ENCODE data around the gene SLC16A5.
A peak's percentile ranks its signal among the peaks of the same experiment; 100 is the strongest.

The SLC16A5 gene

DNA sequence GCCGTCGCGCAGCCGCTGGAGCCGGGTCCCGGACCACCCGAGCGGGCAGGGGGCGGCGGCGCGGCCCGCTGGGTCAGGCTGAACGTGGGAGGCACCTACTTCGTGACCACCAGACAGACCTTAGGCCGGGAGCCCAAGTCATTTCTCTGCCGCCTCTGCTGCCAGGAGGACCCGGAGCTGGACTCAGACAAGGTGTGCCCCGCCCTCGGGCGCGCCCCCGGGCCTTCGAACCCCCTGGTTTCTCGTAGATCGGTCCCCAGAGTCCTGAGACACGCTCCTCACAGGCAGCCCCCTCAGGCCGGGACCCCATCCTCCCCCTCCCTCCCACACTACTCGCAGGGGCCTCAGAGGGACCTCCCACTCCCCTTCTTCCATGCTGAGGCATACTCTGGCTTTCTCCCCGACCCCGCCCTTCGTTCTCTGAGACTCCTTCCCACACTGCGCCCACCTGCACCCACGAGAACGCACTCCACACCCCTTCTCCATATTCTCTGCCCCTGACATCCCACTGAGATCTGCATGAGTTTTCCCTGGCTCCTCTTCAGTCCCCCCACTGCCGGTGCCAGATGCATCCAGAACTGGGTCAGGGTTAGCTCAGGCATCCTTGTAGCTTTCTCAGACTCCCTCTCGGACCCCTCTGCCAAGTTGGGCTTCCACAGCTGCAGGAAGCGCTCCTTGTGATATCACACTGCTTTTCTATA lies 40.2 kb upstream of the SLC16A5 start:
- DNase-seq (ENCODE audit: low read depth), result no peak
- no peak for TF ChIP-seq CTCF (conservative IDR thresholded peaks at IDR 0.05; ENCODE audit: low read length)
- H3K4me3 ChIP-seq (ENCODE audit: low read length), result peak overlapping the region; percentile 98

- H3K4me3 ChIP-seq (ENCODE audit: low read length), result peak overlapping the region; percentile 98
- peak; percentile 72 for DNase-seq (ENCODE audit: low read depth)
- TF ChIP-seq CTCF (conservative IDR thresholded peaks at IDR 0.05; ENCODE audit: low read length), result no peak
Measured at GRCh38 chr17:75048249-75048878, 39.4 kb upstream of the SLC16A5 start.

- H3K4me3 ChIP-seq (ENCODE audit: low read length), result 0 out of 2 replicates have a peak overlapping the region, but pooled peaks have one; percentile 98
- DNase-seq (ENCODE audit: low read depth), result no peak
Measured at GRCh38 chr17:75049057-75049456, 38.7 kb upstream of the SLC16A5 start.

GRCh38 chr17:75049706-75050105 lies 38.0 kb upstream of the SLC16A5 start:
- DNase-seq (ENCODE audit: low read depth), result no peak
- H3K4me3 ChIP-seq (ENCODE audit: low read length), result no peak overlapping the region
- no peak for TF ChIP-seq CTCF (conservative IDR thresholded peaks at IDR 0.05; ENCODE audit: low read length)

More at GRCh38 chr17:75049057-75049456, 38.7 kb upstream of the SLC16A5 start:
- no peak for TF ChIP-seq CTCF (conservative IDR thresholded peaks at IDR 0.05; ENCODE audit: low read length)

- no peak for TF ChIP-seq CTCF (conservative IDR thresholded peaks at IDR 0.05; ENCODE audit: low read length)
- H3K4me3 ChIP-seq (ENCODE audit: low read length), result no peak overlapping the region
- DNase-seq (ENCODE audit: low read depth), result no peak
Measured at GRCh38 chr17:75051941-75052340, 35.8 kb upstream of the SLC16A5 start.

DNA sequence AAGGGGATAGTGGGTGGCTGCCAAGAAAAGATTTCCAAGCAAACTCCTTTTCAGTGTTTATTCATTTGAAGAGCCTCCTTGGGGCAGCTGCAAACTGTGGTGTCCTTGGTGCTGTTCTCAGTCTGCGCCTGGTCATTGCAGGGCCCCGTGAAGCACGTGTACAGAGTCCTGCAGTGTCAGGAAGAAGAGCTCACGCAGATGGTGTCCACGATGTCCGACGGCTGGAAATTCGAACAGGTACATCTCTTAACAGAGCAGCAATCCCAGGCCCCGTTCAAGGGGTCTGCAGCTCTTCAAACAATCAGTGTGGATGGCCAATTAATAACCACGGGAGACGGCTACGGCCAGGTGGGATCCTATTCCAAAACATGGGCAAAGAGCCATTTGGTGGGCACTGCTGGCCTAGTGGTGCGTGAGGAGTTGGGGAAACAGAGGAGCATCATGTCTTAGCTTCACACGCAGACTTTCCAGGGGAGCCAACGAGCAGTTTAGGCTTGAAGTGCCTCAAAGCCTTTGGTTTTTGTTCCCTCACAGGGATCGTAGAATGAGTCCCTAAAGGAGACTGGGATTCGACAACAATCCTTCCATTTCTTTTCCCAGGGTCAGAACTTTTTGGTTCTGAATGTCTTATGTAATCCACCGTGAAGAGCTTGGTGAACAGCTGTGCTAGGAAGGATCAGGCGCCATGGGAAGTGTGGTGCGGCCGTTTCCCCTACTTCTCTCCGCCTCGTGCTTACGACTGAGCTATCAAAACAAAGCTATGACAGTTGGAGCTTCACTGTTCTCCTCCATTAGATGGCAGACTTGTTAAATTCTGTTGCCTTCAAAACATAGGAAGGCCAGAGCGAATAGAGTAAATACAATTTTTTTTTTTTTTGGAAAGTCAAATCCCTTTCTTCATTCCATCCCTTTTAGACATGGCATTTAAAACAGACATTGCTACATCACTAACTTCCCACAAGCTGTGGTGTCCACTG lies 28.1 kb upstream of the SLC16A5 start:
- TF ChIP-seq CTCF (conservative IDR thresholded peaks at IDR 0.05; ENCODE audit: low read length), result peak; percentile 76
- no peak overlapping the region for H3K4me3 ChIP-seq (ENCODE audit: low read length)
- DNase-seq (ENCODE audit: low read depth), result peak; percentile 87
